Measurements from ENCODE around the gene DHX58. TPM values are rescaled to one million over a fixed set of nuclear protein-coding genes. Genes with fewer than 3 reads are reported as not detected.

DHX58 gene
- total and polyA plus RNA-seq, 10 of the 15 experiments (the other 5 are each of a cell fraction or from before 2014, with no cell fraction given) = 3.5 to 69.8 (median 16.4) TPM

GRCh38 chr17:42160531-42160910 lies 48.0 kb upstream of the DHX58 start:
- no peak for ATAC-seq
- Histone ChIP-seq H3K27ac (ENCODE audit: control insufficient read depth, insufficient read depth) (no peak overlapping the region), H3K79me2 (ENCODE audit: control insufficient read depth, insufficient read depth, low read length) (no peaks in the 10 kb centered on the region), H4K20me1 (ENCODE audit: control insufficient read depth, insufficient read depth) (no peaks in the 10 kb centered on the region), H3K9me3 (replicated peaks; ENCODE audit: control insufficient read depth, insufficient read depth, low read length) (no peaks in the 10 kb centered on the region), H3K4me1 (ENCODE audit: control insufficient read depth, insufficient read depth, low read length) (peaks cover 9% of the 10 kb centered on the region), H3K9ac (ENCODE audit: control insufficient read depth, insufficient read depth, low read length) (no peak overlapping the region), H3K36me3 (ENCODE audit: control insufficient read depth in 2 of 2, insufficient read depth in 2 of 2, low read length in 1 of 2) (no peaks in the 10 kb centered on the region), H3K4me2 (ENCODE audit: control insufficient read depth, insufficient read depth) (no peak overlapping the region), H2AFZ (ENCODE audit: control insufficient read depth, low read depth, low read length) (no peak overlapping the region), H3K27me3 (replicated peaks in 1 of 2; ENCODE audit: control insufficient read depth in 2 of 2, insufficient read depth in 2 of 2, low read length in 1 of 2) (no peaks in the 10 kb centered on the region), H3K4me3 (no peak overlapping the region)
- intact Hi-C loops (cut with micrococcal nuclease; ENCODE audit: unreplicated experiment) = no loop called here
- FAIRE-seq = no peak
- POLR2A ChIA-PET = interaction anchor here (0.6 to 1.0 kb wide), 4 partner anchors 92 to 316 kb away, joined by 3 to 5 read pairs (median 5); no protein-coding TSS in a partner anchor
- TF ChIP-seq CBX3 (IDR thresholded peaks at IDR 0.05; ENCODE audit: borderline replicate concordance, low read depth) = no peak
- TF ChIP-seq PAX8 (IDR thresholded peaks at IDR 0.05) = no peak
- no peak for TF ChIP-seq ATF2 (IDR thresholded peaks at IDR 0.05; ENCODE audit: low read length)
- no peak for TF ChIP-seq SUPT20H (IDR thresholded peaks at IDR 0.05; ENCODE audit: borderline replicate concordance, control insufficient read depth, low read depth, low read length)
- no peak for TF ChIP-seq DPF2 (IDR thresholded peaks at IDR 0.05)
- TF ChIP-seq CUX1 (IDR thresholded peaks at IDR 0.05; ENCODE audit: insufficient replicate concordance, low read depth, low read length) = no peak
- no peak for TF ChIP-seq ZNF687 (IDR thresholded peaks at IDR 0.05)
- no peak for DNase-seq (ENCODE audit: low read depth, low spot score)
- SMC1A ChIA-PET (ENCODE audit: uncharacterized antibody, unreplicated experiment) = no interaction called here
- in situ Hi-C loops (cut with MboI) = no loop called here
- RAD21 ChIA-PET (ENCODE audit: unreplicated experiment) = interaction anchor here (0.7 to 1.1 kb wide), 3 partner anchors 21 to 1680 kb away, joined by 3 to 7 read pairs (median 3); no protein-coding TSS in a partner anchor
- 95% methylated on average over 7 of the region's 7 CpGs for WGBS (ENCODE audit: insufficient coverage, insufficient replicate concordance, low lambda C conversion rate, missing lambda C conversion rate)
- CTCF ChIA-PET = interaction anchor here (0.6 to 1.0 kb wide), 3 partner anchors 18 to 246 kb away, joined by 3 read pairs; partner anchors contain the start of gene GHDC
- no TSS peak for BruUV-seq (replicated peaks)
